Suprapubic skin (tissue), 4 donors: ENCODE measurements around the gene PRMT5. TPM values are rescaled to one million over a fixed set of nuclear protein-coding genes. Genes with fewer than 3 reads are reported as not detected.

Experiments used
- DNase-seq, 2 donors: peaks; one replicate each; pipeline ENCODE4 v3.0.0-alpha.2; 2019; ENCODE audit warnings: low spot score in 2 of 2
- H3K27ac ChIP-seq: fragments of 200-600 bp; sonication (generic); one replicate; pipeline ENCODE4 v1.5.1; 2019
- H3K27me3 ChIP-seq: fragments of 200-600 bp; sonication (generic); one replicate; pipeline ENCODE4 v1.5.1; 2019
- H3K36me3 ChIP-seq: fragments of 200-600 bp; sonication (generic); one replicate; pipeline ENCODE4 v1.5.1; 2019
- H3K4me1 ChIP-seq: fragments of 200-600 bp; sonication (generic); one replicate; pipeline ENCODE4 v1.5.1; 2019
- H3K4me3 ChIP-seq: fragments of 200-600 bp; sonication (generic); one replicate; pipeline ENCODE4 v1.5.1; 2019; ENCODE audit warnings: mild to moderate bottlenecking
- H3K9me3 ChIP-seq: fragments of 200-600 bp; sonication (generic); one replicate; pipeline ENCODE4 v1.5.1; 2019
- EP300 ChIP-seq: sonication (generic); formaldehyde crosslinking; IDR thresholded peaks from one replicate; pipeline ENCODE4 v1.6.1; 2017; ENCODE audit warnings: antibody characterized with exemption
- POLR2A ChIP-seq, 2 donors: fragments of 450-650 bp; IDR thresholded peaks; one replicate each; pipeline ENCODE4 v1.6.1; 2017; ENCODE audit warnings: antibody characterized with exemption in 2 of 2, mild to moderate bottlenecking in 2 of 2, moderate library complexity in 2 of 2
- POLR2AphosphoS5 ChIP-seq, 3 donors: sonication (generic); formaldehyde crosslinking; IDR thresholded peaks; one replicate each; pipeline ENCODE4 v1.6.1; 2017; ENCODE audit warnings: antibody characterized with exemption in 3 of 3
- WGBS: methylation state at CpG from one replicate; pipeline ENCODE4 v1.1.5; 2018; 5-methylcytosine and 5-hydroxymethylcytosine counted together
- total RNA-seq, 4 donors: library from RNA; depleted of rRNA; stranded (reverse); fragments of >200 nt; gene quantifications; one replicate each; pipeline ENCODE4 v1.1.0, GENCODE V29; 2016
- TF ChIP-seq, protein P1 (sequence below), 2 donors: fragments of 200-600 bp in 1 of 2; fragments of 450-650 bp in 1 of 2; sonication (generic) in 1 of 2; IDR thresholded peaks; one replicate each; pipeline ENCODE4 v1.5.1; 2016 to 2019; ENCODE audit warnings: antibody characterized with exemption in 2 of 2, mild to moderate bottlenecking in 1 of 2, moderate library complexity in 1 of 2

The PRMT5 gene
- total RNA-seq, 4 donors from 2014 or later = 44.0 to 58.4 (median 50.3) TPM

DNA sequence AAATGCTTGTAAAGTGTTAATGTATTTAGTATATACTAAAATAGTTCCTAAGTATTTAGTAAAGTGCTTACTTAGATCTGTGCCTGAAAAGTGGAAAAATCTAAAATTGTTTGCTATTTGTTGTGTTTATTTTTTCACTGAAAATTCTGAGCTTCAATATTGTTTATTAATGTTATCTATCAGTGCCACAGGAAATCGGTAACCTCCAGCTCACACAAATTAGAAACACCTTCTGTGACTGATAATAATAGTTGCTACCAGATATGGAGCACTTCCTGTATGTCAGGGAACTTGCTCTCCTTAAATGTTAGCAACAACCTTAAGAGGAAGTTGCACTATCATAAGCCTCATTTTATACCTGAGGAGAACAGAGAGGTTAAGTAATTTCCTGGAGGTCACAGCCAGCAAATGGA lies 58.4 kb downstream of the PRMT5 start:
- no peak for TF ChIP-seq POLR2A (IDR thresholded peaks at IDR 0.05)
- TF ChIP-seq, protein P1, sequence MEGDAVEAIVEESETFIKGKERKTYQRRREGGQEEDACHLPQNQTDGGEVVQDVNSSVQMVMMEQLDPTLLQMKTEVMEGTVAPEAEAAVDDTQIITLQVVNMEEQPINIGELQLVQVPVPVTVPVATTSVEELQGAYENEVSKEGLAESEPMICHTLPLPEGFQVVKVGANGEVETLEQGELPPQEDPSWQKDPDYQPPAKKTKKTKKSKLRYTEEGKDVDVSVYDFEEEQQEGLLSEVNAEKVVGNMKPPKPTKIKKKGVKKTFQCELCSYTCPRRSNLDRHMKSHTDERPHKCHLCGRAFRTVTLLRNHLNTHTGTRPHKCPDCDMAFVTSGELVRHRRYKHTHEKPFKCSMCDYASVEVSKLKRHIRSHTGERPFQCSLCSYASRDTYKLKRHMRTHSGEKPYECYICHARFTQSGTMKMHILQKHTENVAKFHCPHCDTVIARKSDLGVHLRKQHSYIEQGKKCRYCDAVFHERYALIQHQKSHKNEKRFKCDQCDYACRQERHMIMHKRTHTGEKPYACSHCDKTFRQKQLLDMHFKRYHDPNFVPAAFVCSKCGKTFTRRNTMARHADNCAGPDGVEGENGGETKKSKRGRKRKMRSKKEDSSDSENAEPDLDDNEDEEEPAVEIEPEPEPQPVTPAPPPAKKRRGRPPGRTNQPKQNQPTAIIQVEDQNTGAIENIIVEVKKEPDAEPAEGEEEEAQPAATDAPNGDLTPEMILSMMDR (IDR thresholded peaks at IDR 0.05) = no peak
- TF ChIP-seq EP300 = no peak
- TF ChIP-seq POLR2AphosphoS5 (IDR thresholded peaks at IDR 0.05) = no peak
- no peaks in the 10 kb centered on the region for H3K9me3 ChIP-seq
- DNase-seq = no peak
- H3K27me3 ChIP-seq = no peaks in the 10 kb centered on the region
- peaks cover 28% of the 10 kb centered on the region for H3K4me1 ChIP-seq
- H3K27ac ChIP-seq = peak overlapping the region; percentile 98
- 4% methylated on average over 1 of the region's 1 CpG for WGBS
- H3K4me3 ChIP-seq = peak overlapping the region; percentile 86
- peaks cover 27% of the 10 kb centered on the region for H3K36me3 ChIP-seq

Other genes with a start within 250 kb of the PRMT5 start
- gene OXA1L, start 162.7 kb downstream of the PRMT5 start, total RNA-seq = 100 to 1,000 TPM in 2 of 4 donors, 10 to 100 TPM in 2; 75.7 to 107 (median 91.8) TPM
- 1 to 10 TPM; 1.8 to 3.8 (median 2.9) TPM for gene SLC7A7, start 113.9 kb downstream of the PRMT5 start, total RNA-seq
- gene MRPL52, start 99.5 kb downstream of the PRMT5 start, total RNA-seq = 10 to 100 TPM; 35.5 to 84.5 (median 74.2) TPM
- 100 to 1,000 TPM; 106 to 161 (median 128) TPM for gene MMP14, start 92.8 kb downstream of the PRMT5 start, total RNA-seq
- 100 to 1,000 TPM in 3 of 4 donors, 10 to 100 TPM in 1; 97.8 to 170 (median 157) TPM for gene LRP10, start 57.6 kb downstream of the PRMT5 start, total RNA-seq
- gene REM2, start 46.2 kb downstream of the PRMT5 start, total RNA-seq = 1 to 10 TPM in 2 of 4 donors, under 1 TPM in 2; 0.89 to 5.4 (median 1.2) TPM
- gene RBM23, start 10.2 kb downstream of the PRMT5 start, total RNA-seq = 100 to 1,000 TPM in 1 of 4 donors, 10 to 100 TPM in 3; 64.5 to 104 (median 93.0) TPM
- gene HAUS4, start 27.7 kb upstream of the PRMT5 start, total RNA-seq = 100 to 1,000 TPM in 2 of 4 donors, 10 to 100 TPM in 2; 43.1 to 119 (median 96.3) TPM
- gene AJUBA, start 53.2 kb upstream of the PRMT5 start, total RNA-seq = 100 to 1,000 TPM in 1 of 4 donors, 10 to 100 TPM in 3; 66.0 to 120 (median 79.2) TPM
- 10 to 100 TPM; 19.1 to 32.9 (median 24.3) TPM for gene C14orf93, start 80.8 kb upstream of the PRMT5 start, total RNA-seq
- gene PSMB5, start 105.5 kb upstream of the PRMT5 start, total RNA-seq = 100 to 1,000 TPM in 3 of 4 donors, 10 to 100 TPM in 1; 59.7 to 167 (median 135) TPM
- gene PSMB11, start 112.8 kb upstream of the PRMT5 start, total RNA-seq = not detected
- gene CDH24, start 128.1 kb upstream of the PRMT5 start, total RNA-seq = 1 to 10 TPM; 3.4 to 8.4 (median 5.7) TPM
- gene ACIN1, start 165.8 kb upstream of the PRMT5 start, total RNA-seq = 100 to 1,000 TPM in 2 of 4 donors, 10 to 100 TPM in 2; 78.7 to 217 (median 103) TPM
- gene C14orf119, start 166.1 kb upstream of the PRMT5 start, total RNA-seq = 10 to 100 TPM; 10.1 to 22.7 (median 18.6) TPM
- not detected for gene CIROP, start 175.6 kb upstream of the PRMT5 start, total RNA-seq
- not detected for gene CEBPE, start 189.9 kb upstream of the PRMT5 start, total RNA-seq